GM23338 (cell line): ENCODE data around the gene CLEC11A.

Experiments
- EZH2 ChIP-seq: fragments of 200-600 bp; sonication (generic); IDR thresholded peaks from one replicate; pipeline ENCODE4 v1.8.0; 2017; ENCODE audit warnings: antibody characterized with exemption, mild to moderate bottlenecking, low read depth; ENCODE audit not compliant: unreplicated experiment
- POLR2AphosphoS5 ChIP-seq: IDR thresholded peaks from 2 replicates; pipeline ENCODE4 v1.6.1; 2016; ENCODE audit warnings: antibody characterized with exemption, low read depth
- REST ChIP-seq: IDR thresholded peaks from one replicate; pipeline ENCODE4 v1.6.1; 2018; ENCODE audit warnings: antibody characterized with exemption; ENCODE audit not compliant: unreplicated experiment
- ZNF114 ChIP-seq: fragments of 250-450 bp; sonication (Bioruptor Pico); IDR thresholded peaks from 2 replicates; pipeline ENCODE4 v1.5.0; 2020; ENCODE audit warnings: mild to moderate bottlenecking, moderate library complexity
- TF ChIP-seq, protein P1 (sequence below), 2 experiments: fragments of 200-600 bp in 1 of 2; sonication (generic) in 1 of 2; conservative IDR thresholded peaks; 2 replicates each; pipeline versions ENCODE4 v1.5.1 to v1.6.1; 2016 to 2017; ENCODE audit warnings: antibody characterized with exemption in 2 of 2, low read depth in 2 of 2, mild to moderate bottlenecking in 2 of 2, moderate library complexity in 1 of 2

- TF ChIP-seq POLR2AphosphoS5 (no peak), REST (no peak), EZH2 (no peak), ZNF114 (no peak)
- TF ChIP-seq, protein P1, sequence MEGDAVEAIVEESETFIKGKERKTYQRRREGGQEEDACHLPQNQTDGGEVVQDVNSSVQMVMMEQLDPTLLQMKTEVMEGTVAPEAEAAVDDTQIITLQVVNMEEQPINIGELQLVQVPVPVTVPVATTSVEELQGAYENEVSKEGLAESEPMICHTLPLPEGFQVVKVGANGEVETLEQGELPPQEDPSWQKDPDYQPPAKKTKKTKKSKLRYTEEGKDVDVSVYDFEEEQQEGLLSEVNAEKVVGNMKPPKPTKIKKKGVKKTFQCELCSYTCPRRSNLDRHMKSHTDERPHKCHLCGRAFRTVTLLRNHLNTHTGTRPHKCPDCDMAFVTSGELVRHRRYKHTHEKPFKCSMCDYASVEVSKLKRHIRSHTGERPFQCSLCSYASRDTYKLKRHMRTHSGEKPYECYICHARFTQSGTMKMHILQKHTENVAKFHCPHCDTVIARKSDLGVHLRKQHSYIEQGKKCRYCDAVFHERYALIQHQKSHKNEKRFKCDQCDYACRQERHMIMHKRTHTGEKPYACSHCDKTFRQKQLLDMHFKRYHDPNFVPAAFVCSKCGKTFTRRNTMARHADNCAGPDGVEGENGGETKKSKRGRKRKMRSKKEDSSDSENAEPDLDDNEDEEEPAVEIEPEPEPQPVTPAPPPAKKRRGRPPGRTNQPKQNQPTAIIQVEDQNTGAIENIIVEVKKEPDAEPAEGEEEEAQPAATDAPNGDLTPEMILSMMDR (conservative IDR thresholded peaks at IDR 0.05; ENCODE audit: low read depth in 2 of 2), result no peak
Observed at GRCh38 chr19:50706387-50706786, 16.8 kb upstream of the CLEC11A start.
